ENCODE measurements around the gene PLK3. TPM values are rescaled to one million over a fixed set of nuclear protein-coding genes. Genes with fewer than 3 reads are reported as not detected.
A peak's percentile ranks its signal among the peaks of the same experiment; 100 is the strongest.

PLK3 gene
- total RNA-seq, 1 donor from 2014 or later: 17.2 TPM

DNA sequence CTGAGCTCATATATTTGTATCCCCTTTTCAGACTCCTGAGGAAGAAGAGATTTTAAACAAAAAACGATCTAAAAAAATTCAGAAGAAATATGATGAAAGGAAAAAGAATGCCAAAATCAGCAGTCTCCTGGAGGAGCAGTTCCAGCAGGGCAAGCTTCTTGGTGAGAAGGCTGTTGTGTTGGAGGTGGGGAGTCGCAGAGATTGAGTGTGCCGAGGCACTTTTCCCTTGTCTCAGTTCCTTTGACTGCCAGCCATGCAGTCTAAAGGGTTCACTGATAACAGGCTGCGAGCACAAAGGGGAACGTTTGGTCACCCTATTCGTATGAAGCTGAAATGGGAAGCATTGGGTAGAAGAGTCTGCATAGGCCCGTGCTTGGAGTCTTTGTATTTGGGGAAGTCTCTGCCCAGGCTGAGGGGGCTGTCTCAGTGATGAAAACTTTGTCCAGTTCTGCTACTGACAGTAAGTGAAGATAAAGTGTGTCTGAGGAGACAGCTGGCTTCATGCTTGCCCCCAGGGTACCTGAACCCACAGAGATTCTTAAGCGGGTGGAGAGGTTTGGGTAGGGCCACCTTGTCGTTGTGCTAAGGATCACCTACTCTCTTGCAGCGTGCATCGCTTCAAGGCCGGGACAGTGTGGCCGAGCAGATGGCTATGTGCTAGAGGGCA is 22.1 kb upstream of the PLK3 start:
- peaks cover 32% of the 10 kb centered on the region for H3K36me3 Mint-ChIP-seq (ENCODE audit: low read depth, unreplicated experiment)
- peaks cover 22% of the 10 kb centered on the region for H3K4me1 Mint-ChIP-seq (ENCODE audit: unreplicated experiment)
- DNase-seq (ENCODE audit: low spot score): no peak
- H3K27me3 Mint-ChIP-seq (ENCODE audit: unreplicated experiment): peaks cover 12% of the 10 kb centered on the region
- peak overlapping the region; percentile 97 for H3K4me3 Mint-ChIP-seq (ENCODE audit: unreplicated experiment)
- TF ChIP-seq, protein P1, sequence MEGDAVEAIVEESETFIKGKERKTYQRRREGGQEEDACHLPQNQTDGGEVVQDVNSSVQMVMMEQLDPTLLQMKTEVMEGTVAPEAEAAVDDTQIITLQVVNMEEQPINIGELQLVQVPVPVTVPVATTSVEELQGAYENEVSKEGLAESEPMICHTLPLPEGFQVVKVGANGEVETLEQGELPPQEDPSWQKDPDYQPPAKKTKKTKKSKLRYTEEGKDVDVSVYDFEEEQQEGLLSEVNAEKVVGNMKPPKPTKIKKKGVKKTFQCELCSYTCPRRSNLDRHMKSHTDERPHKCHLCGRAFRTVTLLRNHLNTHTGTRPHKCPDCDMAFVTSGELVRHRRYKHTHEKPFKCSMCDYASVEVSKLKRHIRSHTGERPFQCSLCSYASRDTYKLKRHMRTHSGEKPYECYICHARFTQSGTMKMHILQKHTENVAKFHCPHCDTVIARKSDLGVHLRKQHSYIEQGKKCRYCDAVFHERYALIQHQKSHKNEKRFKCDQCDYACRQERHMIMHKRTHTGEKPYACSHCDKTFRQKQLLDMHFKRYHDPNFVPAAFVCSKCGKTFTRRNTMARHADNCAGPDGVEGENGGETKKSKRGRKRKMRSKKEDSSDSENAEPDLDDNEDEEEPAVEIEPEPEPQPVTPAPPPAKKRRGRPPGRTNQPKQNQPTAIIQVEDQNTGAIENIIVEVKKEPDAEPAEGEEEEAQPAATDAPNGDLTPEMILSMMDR (IDR thresholded peaks at IDR 0.05; ENCODE audit: unreplicated experiment): no peak
- no peak overlapping the region for H3K27ac Mint-ChIP-seq (ENCODE audit: unreplicated experiment)
- H3K9me3 Mint-ChIP-seq (ENCODE audit: unreplicated experiment): no peaks in the 10 kb centered on the region

DNA sequence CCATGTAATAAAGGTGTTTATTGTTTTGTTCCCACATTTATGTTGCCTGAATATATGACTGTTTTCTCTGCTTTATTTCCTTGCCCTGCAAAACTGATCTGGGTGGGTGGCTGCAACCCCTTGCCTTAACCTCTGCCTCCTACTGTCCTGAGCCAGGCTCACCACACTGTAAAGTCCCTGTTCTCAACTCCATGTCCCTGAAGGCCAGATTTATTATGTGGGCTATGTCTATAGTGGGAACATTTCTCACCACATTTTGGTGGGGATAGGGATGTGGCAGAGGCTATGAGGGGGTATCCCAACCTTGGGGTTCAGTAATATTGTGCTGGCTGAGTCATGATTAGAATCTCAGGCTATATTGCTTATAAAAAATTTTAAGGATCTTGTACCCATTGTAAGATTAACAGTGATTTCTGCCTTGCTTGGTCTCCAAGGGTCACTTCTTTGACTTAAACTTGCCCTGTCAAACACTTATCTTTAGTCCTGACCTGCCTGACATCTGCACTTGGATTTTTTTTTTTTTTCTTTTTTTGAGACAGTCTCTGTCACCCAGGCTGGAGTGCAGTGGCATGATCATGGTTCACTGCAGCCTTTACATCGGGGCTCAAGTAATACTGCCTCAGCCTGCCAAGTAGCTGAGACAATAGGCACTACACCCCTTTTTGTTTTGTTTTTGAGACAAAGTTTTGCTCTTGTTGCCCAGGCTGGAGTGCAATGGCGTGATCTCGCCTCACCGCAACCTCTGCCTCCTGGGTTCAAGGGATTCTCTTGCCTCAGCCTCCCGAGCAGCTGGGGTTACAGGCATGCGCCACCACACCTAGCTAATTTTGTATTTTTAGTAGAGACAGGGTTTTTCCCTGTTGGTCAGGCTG is 21.2 kb upstream of the PLK3 start:
- H3K27ac Mint-ChIP-seq (ENCODE audit: unreplicated experiment): no peak overlapping the region
- H3K4me1 Mint-ChIP-seq (ENCODE audit: unreplicated experiment): peaks cover 22% of the 10 kb centered on the region
- H3K27me3 Mint-ChIP-seq (ENCODE audit: unreplicated experiment): peaks cover 12% of the 10 kb centered on the region
- H3K9me3 Mint-ChIP-seq (ENCODE audit: unreplicated experiment): no peaks in the 10 kb centered on the region
- H3K36me3 Mint-ChIP-seq (ENCODE audit: low read depth, unreplicated experiment): peaks cover 32% of the 10 kb centered on the region
- TF ChIP-seq, protein P1 (IDR thresholded peaks at IDR 0.05; ENCODE audit: unreplicated experiment): no peak
- peak overlapping the region; percentile 72 for H3K4me3 Mint-ChIP-seq (ENCODE audit: unreplicated experiment)
- DNase-seq (ENCODE audit: low spot score): no peak

DNA sequence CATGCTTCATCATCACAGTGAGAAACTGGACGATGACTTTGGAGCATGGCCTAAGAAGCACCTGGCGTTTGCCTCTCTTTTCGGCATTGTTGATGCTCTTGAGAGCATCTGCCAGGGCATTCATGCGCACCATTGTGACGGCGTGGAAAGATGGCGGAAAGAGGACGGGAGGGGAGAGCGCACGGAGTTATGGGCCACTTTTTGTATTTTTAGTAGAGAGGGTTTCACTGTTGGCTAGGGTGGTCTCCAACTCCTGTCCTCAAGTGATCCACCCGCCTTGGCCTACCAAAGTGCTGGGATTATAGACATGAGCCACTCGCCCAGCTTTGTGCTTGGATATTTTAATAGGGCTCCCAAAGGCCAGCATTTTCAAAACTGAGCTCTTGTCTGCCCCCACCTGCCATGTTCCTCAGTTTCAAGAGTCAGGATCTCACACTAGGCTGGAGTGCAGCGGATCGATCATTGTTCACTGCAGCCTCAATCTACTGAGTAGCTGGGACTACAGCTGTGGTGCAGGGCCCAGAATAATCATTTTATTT is 19.5 kb upstream of the PLK3 start:
- no peak for DNase-seq (ENCODE audit: low spot score)
- H3K36me3 Mint-ChIP-seq (ENCODE audit: low read depth, unreplicated experiment): peaks cover 32% of the 10 kb centered on the region
- TF ChIP-seq, protein P1 (IDR thresholded peaks at IDR 0.05; ENCODE audit: unreplicated experiment): no peak
- no peak overlapping the region for H3K27ac Mint-ChIP-seq (ENCODE audit: unreplicated experiment)
- H3K4me1 Mint-ChIP-seq (ENCODE audit: unreplicated experiment): peaks cover 23% of the 10 kb centered on the region
- peaks cover 19% of the 10 kb centered on the region for H3K27me3 Mint-ChIP-seq (ENCODE audit: unreplicated experiment)
- peak overlapping the region; percentile 59 for H3K4me3 Mint-ChIP-seq (ENCODE audit: unreplicated experiment)
- H3K9me3 Mint-ChIP-seq (ENCODE audit: unreplicated experiment): no peaks in the 10 kb centered on the region

DNA sequence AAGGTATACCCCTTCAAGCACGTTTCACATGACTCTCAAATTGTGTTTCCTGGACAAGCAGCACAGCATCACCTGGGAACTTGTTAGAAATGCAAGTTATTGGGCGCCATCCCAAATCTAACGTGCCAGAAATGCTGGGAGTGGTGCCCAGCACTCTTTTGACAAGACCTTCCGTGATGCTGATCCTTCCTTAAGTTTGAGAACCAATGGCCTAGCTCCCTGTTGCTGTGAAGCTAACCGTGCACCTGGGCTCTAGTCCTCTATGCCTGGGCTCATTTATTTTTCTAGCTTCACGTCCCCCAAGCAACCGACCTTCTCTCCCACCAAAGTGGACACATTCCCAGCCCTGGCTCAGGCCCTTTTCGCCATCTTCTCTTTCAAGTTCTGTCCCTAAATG is 16.5 kb upstream of the PLK3 start:
- no peak overlapping the region for H3K4me3 Mint-ChIP-seq (ENCODE audit: unreplicated experiment)
- H3K4me1 Mint-ChIP-seq (ENCODE audit: unreplicated experiment): peaks cover 9% of the 10 kb centered on the region
- TF ChIP-seq, protein P1 (IDR thresholded peaks at IDR 0.05; ENCODE audit: unreplicated experiment): no peak
- H3K9me3 Mint-ChIP-seq (ENCODE audit: unreplicated experiment): no peaks in the 10 kb centered on the region
- peaks cover 16% of the 10 kb centered on the region for H3K27me3 Mint-ChIP-seq (ENCODE audit: unreplicated experiment)
- H3K27ac Mint-ChIP-seq (ENCODE audit: unreplicated experiment): no peak overlapping the region
- DNase-seq (ENCODE audit: low spot score): no peak
- H3K36me3 Mint-ChIP-seq (ENCODE audit: low read depth, unreplicated experiment): peaks cover 17% of the 10 kb centered on the region

Measured in endothelial cell (in vitro differentiated cells).